ENCODE measurements around the gene ERICH3.
"Not testable (repeated sequence)": the region's sequence is repeated elsewhere in the genome, so short reads cannot be mapped to it uniquely, and the experiment has no call there.

ERICH3 gene

GRCh38 chr1:74681001-74681400 is 7.4 kb upstream of the ERICH3 start:
- no peak for DNase-seq

DNA sequence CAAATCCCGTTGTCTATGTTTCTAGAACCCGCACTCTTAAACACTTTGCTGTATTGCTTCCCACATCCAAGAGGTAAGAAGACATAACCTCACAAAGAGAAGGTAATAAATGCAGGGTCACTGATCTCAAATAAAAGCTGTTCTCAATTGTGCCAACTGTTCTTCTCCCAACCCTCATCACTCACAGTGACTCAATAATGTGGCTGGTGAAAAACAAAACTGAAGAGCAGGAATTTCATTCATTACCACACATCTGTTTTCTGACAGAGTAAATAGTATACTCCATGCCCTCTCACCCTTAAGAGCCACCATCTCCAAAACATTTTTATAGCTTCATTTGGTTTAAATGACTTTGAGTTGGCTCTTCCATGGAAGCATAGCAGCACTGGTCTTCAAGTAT is 6.2 kb upstream of the ERICH3 start:
- no peak for DNase-seq

- DNase-seq, result no peak
Observed at GRCh38 chr1:74677926-74678325, 4.3 kb upstream of the ERICH3 start.

DNA sequence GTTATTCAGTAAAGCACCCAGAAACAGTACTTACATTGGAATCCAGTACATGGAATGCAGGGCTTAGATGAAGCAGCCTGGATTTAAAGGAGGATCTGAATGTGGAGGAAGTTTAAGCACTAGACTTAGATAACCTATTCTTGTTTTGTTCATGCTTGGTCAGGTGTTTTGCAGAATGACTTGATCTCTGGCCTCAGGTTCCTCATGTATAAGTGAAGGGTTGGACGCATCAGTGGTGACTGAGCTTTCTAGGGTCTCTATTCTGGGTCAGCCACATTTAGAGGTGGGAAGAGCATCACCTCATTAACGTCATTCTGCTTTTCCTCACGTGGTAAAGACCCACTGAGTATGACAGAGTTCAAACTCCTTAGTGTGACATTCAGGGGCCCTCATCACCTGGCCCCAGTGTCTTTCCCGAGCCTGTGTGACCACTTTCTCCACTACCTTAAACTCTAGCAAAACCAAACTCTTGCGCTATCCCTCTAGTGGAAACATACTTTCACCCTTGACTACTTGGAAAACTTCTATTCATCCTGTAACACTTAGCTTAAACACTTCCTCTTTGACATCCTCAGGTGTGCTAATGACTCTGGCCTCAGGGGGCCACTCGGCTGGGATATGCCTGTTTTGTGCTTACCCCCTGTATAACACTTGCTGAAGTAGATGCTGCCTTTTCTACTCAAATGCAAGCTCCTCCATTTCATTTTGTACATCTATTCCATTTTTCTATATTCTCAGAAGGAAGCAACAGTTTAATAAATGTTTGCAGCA is 871 bp upstream of the ERICH3 start:
- DNase-seq, result no peak

GRCh38 chr1:74670866-74671265 is 2.7 kb downstream of the ERICH3 start:
- DNase-seq, result not testable (repeated sequence)

DNA sequence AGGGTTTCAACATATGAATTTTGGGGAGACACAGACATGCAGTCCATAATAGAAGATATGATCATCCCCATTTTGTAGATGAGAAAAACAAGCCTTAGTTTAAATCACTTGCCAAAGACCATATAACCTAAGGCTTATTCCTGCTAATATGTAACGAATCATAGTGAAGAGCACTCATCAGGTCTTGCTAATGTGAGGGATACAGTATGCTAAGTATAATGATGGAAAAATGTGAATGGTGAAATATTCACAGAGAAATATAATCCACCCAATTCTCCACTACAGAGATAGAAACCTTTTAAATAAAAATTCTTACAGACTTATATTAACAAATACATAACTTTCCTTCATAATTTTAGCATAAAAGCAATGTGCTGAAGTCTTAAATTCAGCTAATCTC is 18.9 kb downstream of the ERICH3 start:
- no peak for DNase-seq

GRCh38 chr1:74652711-74653139 is 20.9 kb downstream of the ERICH3 start:
- no peak for DNase-seq

GRCh38 chr1:74650561-74650960 is 23.0 kb downstream of the ERICH3 start:
- DNase-seq, result no peak

GRCh38 chr1:74641876-74642275 is 31.7 kb downstream of the ERICH3 start:
- DNase-seq, result no peak

GRCh38 chr1:74641161-74641560 is 32.4 kb downstream of the ERICH3 start:
- DNase-seq, result no peak

DNA sequence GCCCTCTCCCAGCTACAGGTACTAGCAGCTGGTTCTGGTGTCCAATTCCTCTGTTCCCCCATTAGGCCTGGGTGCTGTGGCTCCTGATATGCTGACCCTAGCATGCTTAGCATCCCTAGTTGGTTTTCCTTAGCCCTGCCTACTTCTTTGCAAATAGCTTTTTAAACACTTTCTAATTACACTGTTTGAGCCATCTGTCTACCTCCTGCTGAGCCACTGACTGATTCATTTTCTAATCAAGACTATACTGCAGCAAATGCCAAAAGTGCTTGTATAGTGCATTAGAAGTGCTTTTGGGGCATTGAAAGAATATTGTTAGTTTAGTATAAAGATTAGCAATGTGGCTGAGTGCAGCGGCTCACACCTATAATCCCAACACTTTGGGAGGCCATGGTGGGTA is 36.3 kb downstream of the ERICH3 start:
- DNase-seq, result no peak

DNA sequence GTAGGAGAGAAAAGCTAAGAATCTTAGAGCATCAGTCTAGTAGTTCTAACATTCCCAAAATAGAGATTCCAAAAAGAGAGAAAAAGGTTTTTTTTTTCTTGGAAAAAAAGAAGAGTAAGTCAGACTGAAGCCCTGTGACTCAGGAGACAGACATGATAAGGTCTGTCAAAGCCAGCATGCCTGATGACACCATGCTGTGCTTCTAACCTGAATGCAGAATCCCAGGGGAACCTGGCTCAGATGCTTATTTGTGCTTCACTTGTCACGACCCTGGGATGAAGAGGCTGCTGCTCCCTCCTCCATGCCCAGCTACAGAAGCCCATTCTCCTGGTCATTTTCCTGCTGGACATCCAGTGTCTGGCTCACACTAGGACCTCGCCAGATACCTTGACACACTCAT is 44.3 kb downstream of the ERICH3 start:
- DNase-seq, result no peak

GRCh38 chr1:74623716-74624115 is 49.9 kb downstream of the ERICH3 start:
- DNase-seq, result no peak

- DNase-seq, result no peak
Observed at GRCh38 chr1:74620242-74620641, 53.4 kb downstream of the ERICH3 start.

GRCh38 chr1:74618974-74619373 is 54.6 kb downstream of the ERICH3 start:
- DNase-seq, result no peak

DNA sequence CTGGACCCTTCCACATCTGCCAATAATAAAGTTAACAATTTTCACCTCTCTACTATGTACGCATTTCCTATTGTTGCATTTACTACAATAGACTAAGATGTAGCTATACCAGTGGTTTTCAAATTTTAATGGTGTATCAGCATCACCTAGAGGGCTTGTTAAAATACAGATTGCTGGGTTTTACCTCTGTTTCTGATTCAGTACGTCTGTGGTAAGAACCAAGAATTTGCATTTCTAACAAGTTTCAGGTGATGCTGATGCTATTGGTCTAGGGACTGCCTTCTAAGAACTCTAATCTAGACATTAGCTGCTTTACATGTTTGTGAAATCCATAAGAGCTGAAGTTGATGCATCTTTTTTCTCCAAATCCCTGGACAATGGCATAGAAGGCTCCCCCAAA is 59.7 kb downstream of the ERICH3 start:
- DNase-seq, result no peak

DNA sequence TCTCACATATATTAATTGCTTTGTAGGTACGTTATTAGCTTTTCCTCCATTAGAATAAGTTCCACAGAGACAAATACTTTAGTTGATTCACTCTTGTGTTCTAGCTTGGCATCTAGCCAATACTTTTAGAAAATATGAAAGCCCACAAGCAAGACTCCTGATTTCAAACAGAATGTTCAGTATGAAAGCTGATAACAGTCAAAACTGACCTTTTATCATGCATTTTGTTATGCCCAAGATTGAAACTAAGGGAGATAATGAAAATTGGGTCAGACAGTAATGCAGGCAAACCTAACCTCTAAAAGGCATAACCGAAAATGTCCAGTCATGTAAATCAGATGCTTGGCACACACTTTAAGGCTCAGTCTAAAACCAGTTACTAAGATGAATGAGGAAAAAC is 61.7 kb downstream of the ERICH3 start:
- no peak for DNase-seq

DNA sequence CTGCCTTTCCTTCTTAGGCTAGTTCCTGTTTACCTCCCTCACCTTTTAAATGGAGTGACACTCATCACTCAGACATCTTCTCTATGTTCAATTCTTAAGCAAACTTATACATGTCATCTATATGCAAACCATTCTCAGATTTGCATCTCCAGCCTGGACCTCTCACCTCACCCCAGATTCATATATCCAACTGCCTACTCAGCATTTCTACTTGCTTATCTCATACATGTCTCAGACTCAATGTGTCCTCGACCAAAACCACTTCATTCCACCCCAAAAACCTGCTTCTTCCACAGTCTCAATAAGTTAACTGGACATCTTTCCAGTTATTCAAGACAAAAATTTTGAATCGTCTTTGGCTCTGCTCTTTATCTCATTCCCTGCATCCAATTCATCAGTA is 62.6 kb downstream of the ERICH3 start:
- DNase-seq, result no peak

DNA sequence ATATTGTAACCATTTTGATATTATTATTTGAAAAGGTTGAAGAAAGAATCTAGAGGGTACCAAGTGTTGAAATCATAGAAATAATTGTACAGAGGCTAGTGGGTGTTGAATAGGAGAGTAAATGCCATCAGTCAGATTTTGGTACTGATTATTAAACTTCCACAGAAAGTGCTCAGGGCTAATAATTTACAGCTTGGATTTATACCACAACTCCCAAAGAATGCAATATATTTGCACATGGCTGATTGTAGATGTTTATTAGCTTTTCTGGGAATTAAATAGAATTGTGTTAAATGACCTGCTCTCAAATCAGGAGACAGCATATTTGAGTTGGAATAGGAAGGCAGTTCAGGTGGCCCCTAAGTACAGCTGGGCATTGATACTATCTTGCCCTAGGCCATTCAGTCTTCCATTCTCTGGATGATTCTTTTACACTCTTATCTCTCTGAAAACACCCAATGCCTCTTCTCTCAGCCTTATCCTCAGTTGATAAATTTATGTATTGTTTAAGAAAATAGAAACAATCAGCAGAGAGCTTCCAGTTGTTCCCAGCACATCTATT is 63.7 kb downstream of the ERICH3 start:
- no peak for DNase-seq

DNA sequence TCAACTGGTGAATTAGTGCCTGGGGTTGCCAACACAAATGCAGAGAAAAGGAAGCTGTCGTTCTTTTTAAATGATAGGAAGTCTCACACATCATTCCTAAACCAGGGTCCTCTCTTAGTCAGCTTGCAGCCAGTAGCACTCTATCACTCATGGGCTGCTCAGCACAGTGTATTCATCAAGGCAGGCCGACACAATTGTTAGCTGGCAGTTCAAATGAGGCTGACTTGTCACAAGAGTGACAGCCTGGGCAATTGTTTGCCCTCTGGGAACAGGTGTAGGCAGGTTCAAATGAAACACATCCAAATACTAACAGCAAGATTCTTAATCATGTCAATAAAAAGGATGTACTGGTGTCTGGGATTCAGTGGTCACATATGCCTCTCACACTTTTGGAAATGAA is 76.9 kb downstream of the ERICH3 start:
- DNase-seq, result no peak

- no peak for DNase-seq
Observed at GRCh38 chr1:74593887-74594866, 79.4 kb downstream of the ERICH3 start.

- DNase-seq, result no peak
Observed at GRCh38 chr1:74592580-74593355, 80.8 kb downstream of the ERICH3 start.

GRCh38 chr1:74591949-74592348 is 81.6 kb downstream of the ERICH3 start:
- no peak for DNase-seq
